GM21526 (cell line): ENCODE measurements around the gene FAAP100.

Experiments
- ATAC-seq: cut with Tn5 transposase; IDR thresholded peaks from one replicate; pipeline ENCODE4 v1.9.1; 2021; ENCODE audit warnings: moderate library complexity; ENCODE audit not compliant: unreplicated experiment, low FRiP score

FAAP100 gene

GRCh38 chr17:81491761-81492160 lies 60.4 kb downstream of the FAAP100 start:
- ATAC-seq: no peak

GRCh38 chr17:81491181-81491581 lies 61.0 kb downstream of the FAAP100 start:
- ATAC-seq: no peak

GRCh38 chr17:81489998-81490992 lies 61.9 kb downstream of the FAAP100 start:
- no peak for ATAC-seq
